T-helper 1 cell (primary cell): ENCODE measurements around the gene SH3PXD2A.
"Not testable (repeated sequence)": the region's sequence is repeated elsewhere in the genome, so short reads cannot be mapped to it uniquely, and the experiment has no call there.

Source experiments
- DNase-seq, 5 donors: peaks; one replicate each; pipeline ENCODE4 v3.0.0-alpha.2; 2012 to 2020

Gene SH3PXD2A

GRCh38 chr10:103789771-103790201, 65.6 kb downstream of the SH3PXD2A start:
- no peak for DNase-seq

DNA sequence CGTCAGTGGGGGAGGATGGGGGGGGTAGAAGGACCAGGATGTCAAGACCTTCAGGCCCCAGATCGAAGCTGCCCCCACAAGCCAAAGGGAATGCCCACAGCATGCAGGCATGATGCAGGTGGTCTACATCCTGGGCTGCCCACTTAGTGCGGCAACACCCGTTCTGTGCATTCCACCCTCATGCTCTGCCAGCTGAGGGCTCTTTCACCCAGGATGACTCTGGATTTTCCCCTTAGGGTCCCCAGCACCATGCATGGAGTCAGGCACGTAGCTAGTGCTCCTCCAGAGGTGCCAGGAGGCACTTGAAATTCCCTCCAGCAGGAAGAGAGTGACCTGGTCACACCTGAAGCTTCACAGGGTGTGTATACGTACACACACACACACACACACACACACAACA, 66.2 kb downstream of the SH3PXD2A start:
- no peak for DNase-seq

- DNase-seq = no peak
These were observed 68.0 kb downstream of the SH3PXD2A start for GRCh38 chr10:103787331-103787730.

DNA sequence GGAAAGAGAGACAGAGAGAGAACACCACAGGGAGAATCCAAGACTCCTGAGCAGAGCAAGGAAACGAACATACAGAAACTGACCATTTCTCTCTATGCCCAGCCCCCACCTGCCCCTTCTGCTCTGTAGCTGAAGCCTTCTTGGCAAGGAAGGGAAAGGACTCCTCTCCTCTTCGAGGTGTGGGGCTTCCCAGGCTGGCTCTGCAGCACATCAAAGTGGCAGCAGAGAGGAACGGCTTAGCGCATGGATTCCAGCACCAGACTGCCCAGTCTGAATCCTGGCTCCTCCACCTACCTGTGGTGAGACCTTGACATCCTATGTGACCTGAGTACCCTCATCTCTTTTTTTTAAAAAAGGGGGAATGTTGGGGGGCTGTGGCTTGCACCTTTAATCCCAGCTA, 69.4 kb downstream of the SH3PXD2A start:
- DNase-seq = no peak

- DNase-seq = no peak
These were observed 70.5 kb downstream of the SH3PXD2A start for GRCh38 chr10:103784723-103785418.

GRCh38 chr10:103784089-103784488, 71.3 kb downstream of the SH3PXD2A start:
- DNase-seq = no peak

DNA sequence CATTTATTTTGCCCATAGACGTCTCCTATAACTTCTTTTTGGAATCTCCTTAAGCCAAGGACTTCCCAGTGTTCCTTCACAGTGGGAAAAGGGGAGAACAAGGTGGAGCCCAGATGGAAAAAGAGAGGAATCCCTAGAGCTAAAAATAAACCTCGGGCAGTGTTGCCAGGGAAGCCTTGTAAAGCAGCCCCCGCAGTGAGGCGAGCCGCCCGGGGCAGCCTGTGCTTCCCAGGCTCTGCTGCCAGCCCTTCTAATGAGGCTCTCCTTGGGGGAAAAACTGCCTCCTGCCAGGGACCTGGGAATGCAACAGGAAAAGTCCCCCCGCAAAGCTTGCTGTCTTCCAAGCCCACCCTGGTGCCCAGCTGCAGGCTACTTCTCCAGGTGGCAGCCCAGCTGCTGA, 71.7 kb downstream of the SH3PXD2A start:
- no peak for DNase-seq

GRCh38 chr10:103781329-103782061, 73.9 kb downstream of the SH3PXD2A start:
- DNase-seq = peak in 1 of 5 donors; percentile 64

- DNase-seq = no peak
These were observed 74.9 kb downstream of the SH3PXD2A start for GRCh38 chr10:103780242-103781149.

DNA sequence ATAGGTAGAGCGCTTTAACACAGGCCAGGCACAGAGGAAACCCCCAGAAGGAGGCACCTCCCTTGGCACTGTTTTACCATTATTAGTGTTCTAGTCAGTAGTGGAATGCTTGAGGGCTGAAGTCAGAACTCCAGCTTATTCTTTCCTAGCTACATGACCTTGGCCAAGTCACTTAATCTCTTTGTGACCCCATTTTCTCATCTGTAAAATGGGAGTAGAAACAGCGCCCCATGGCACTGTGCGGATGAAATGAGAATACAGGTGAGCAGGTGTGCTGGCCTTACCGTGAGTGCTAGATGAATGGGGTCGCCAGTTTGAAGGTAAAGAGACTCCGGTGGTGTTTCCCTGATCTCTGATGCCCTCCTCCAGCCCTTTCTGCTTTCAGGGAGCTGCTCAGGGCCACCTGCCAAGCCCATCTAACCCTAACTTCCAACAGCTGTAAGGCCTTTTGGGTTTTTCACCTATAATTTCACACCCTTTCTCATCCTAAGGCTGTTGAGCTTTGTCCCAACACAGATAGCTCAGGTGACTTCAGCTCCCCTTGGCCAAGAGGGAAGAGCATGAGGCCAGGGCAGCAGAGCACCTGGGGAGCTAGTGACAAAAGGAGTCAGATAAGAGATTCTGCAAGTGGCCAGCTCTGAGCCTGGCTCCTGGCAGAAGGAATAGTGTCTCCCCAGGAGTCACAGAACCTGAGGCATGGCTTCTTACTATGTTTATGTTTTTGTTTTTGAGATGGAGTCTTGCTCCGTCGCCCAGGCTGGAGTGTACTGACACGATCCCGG, 76.8 kb downstream of the SH3PXD2A start:
- no peak for DNase-seq

DNA sequence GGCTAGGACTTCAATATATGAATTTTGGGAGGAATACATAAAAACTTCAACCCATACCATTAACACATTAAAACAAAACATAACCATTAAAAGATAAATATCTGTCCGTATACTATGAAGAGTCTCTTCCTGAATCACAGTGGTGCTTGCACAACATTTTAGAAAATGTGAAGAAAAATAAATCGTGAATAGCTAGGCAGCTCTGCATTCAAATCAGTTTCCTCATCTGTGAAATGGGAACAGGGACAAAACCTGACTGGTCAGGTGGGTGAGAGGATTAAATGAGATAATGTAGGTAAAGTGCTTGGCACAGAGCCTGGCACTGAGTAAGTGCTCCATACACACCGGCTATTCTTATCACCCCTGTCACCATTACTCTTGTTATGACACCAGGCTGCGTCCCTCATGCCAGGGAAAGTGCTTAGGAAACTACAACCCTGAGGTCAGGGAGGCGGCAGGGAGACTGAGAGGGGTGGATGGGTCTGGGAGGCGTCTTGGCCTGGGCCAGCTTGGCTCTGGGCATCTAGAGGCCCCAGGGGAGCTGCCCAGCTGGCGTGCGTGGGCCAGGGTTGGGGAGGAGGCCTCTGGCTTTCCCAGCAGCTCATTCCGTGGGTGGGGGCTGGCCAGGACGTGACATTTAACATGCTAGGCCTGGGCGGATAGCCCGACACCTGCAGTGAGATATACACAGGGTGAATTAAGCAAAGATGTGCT, 78.3 kb downstream of the SH3PXD2A start:
- DNase-seq = no peak

GRCh38 chr10:103775776-103776175, 79.6 kb downstream of the SH3PXD2A start:
- no peak for DNase-seq

GRCh38 chr10:103772846-103773245, 82.5 kb downstream of the SH3PXD2A start:
- DNase-seq = not testable (repeated sequence)

DNA sequence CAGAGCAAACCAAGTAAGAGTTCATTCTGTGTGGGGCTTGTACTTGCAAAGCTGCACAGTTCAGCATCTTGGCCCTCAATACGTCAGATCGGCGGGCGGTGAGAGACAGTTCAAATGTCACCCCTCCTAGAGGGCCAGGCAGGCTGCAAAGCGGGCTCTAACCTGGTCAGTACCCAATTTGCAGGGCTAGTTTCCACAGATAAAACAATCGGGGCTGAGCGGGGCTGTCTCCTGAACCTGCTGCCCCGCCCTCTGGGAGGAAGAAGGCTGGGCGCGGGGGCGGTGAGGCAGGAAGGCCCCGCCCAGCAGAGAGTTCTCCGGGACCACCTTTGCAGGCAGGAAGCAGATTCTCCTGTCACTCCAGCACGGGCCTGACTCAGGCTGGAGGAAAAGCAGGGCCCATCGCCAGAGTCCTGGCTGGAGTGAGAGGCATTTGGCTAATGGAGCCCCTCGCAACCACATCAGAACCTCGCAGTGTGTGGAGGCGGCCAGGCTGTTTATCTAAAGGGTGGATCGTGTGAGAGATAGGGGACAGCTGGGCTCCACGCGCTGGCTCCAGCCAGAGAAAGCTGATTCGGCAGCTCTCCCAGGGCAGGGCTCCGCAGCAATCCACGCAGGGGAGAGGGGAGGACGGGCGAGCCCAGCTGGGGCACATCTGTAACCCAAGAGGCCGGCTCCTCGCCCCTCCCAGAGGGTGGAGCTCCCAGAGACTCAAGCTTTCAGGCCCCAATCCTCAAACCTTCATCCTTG, 83.1 kb downstream of the SH3PXD2A start:
- DNase-seq = peak; percentile 21 to 76 (median 36)

GRCh38 chr10:103770139-103770538, 85.2 kb downstream of the SH3PXD2A start:
- no peak for DNase-seq

GRCh38 chr10:103769176-103769575, 86.2 kb downstream of the SH3PXD2A start:
- no peak for DNase-seq

- no peak for DNase-seq
These were observed 87.0 kb downstream of the SH3PXD2A start for GRCh38 chr10:103768345-103768744.

GRCh38 chr10:103767756-103768155, 87.6 kb downstream of the SH3PXD2A start:
- DNase-seq = no peak

DNA sequence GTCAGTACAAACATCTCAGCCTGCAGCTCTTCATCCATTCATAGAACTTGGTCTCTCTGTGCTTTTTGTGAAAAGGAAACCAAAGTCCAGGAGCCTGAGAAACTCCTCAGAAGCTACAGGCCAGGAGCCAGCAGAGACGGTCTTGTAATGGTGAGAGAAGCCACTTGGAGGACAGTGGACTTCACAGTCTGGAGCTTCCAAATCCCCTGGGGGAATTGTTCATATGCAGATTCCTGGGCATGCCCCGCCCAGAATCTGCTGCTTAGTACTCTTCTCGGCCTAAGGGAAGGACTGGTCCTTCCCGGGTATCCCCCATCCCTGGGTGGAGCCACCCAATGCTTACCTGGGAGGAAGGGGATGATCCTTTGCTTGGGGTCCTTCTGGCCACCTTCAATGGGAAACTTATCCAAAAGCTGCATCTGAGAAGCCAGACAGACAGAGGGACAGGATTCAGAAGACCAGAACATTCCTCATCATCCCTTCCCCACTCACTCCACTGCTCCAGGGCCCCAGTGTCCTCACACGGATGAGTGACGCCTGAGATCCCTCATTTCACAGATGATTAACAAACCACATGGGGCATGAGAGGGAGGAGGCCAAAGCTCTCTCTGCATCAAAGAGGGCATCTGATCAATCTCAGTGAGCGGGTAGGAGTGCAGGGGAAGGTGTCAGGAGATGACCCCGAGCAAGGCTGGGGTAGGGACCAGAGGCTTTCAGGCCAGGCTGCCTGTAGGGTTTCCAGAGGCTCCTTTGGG, 88.4 kb downstream of the SH3PXD2A start:
- DNase-seq = no peak

GRCh38 chr10:103765981-103766380, 89.4 kb downstream of the SH3PXD2A start:
- DNase-seq = peak; percentile 55 to 86 (median 68)
